GM19452 (cell line): ENCODE results near the gene ESRRG.

ENCODE experiments used
- ATAC-seq: cut with Tn5 transposase; IDR thresholded peaks from one replicate; pipeline ENCODE4 v1.9.1; 2021; ENCODE audit not compliant: unreplicated experiment

ESRRG gene

DNA sequence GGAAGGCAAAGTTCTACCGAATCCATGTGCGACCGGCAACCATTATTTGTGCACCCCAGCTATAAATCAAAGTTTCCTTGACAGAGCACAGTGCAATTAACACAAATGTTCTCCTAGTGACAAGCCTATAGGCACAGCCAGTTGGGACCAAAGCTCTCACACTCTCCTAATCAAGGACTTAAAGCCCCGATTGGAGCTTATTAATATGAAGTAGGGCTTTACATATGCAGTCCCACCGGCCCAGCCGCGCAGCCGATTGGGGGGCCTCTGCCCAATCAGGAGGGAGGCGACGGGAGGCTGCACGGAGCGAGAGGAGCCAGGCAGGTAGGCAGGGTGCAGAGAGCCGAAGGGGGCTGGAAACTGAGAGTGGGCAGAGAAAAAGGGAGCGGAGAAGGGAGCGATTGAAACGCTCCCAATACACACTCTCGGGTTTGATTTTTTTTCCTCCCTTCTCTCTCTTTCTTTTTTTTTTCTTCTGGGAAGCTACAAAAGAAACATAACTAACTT, at the start of gene ESRRG:
ESRRG (minus strand) TSS at position 156 of the 507 bp plus-strand sequence; CDS start at position 26, 130 bp downstream.
- no peak for ATAC-seq

GRCh38 chr1:216771922-216772321, 48.7 kb upstream of the ESRRG start:
- no peak for ATAC-seq

DNA sequence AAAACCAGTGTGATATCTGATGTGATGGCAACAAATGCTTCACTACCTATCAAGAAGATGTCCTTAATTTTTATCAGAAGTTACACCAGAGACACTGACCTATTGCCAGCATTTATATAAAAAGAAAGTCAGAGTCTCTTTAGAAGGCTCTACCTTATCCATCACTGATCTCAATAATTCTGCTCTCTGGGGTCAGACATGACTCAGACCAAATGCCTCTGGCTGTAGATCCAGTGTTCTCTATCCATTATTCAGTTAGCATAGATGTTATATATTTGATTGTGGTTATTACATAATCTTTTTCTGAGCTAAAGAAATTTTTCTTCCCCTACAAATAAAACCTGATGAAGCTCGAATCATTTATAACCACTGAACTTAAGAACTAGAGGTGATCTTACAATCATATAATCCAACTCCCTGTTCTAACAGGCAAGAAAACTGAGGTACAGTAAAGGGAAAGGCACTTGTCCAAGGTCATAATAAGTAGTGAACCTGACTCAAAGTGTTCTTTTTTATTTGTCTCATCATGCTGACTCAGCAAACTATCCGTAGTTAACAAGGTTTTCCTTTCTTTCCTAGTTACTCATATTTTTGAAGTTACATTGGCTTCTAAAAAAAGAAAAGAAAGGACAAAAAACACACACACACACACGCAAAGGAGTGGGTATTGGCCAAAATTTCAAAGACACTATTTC, 43.6 kb upstream of the ESRRG start:
- ATAC-seq, result no peak

DNA sequence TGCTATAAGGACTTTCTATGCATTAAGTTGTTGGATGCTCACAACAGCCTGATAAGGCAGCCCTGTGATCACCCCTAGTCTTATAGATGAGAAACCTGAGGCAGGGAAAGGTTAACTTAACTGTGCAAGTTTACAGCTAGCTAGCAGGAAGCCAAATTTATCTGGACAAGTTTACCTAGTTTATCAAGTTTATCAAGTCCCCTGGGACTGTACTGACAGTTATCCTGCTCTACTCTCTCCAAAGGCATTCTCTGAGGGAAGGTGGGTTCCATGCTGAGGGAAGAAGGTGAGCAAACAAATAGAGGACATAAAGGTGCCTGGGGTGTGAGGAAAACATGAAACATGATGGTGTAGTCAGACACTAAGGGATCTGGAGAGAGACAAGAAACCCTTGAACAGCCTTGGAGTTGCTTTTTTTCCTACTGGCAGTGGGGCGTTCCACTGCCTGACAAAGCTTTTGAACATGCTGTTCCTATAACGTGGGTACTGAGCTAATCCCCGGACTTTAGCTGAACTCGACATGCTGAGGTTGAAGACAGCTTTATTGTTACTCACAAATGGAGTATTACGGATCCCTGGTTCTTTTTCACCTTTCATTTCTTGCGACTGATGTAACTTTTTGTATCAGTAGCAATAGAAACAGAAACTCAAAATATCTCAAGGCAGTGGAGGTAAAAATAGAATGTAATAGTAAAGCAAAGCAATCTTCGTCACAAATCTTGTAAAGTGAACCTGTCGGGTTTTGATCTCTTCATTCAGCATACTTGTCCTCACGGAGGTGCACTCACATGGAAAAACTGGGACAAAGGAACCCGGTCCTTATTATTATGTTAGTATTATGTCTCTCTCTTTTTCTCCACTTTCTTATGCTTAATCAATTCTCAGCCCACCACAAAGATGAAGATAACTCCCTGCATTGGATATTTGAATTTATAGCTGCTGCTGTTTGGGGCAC, 42.4 kb upstream of the ESRRG start:
- ATAC-seq, result no peak

- no peak for ATAC-seq
Observed at GRCh38 chr1:216758161-216758560, 34.9 kb upstream of the ESRRG start.

DNA sequence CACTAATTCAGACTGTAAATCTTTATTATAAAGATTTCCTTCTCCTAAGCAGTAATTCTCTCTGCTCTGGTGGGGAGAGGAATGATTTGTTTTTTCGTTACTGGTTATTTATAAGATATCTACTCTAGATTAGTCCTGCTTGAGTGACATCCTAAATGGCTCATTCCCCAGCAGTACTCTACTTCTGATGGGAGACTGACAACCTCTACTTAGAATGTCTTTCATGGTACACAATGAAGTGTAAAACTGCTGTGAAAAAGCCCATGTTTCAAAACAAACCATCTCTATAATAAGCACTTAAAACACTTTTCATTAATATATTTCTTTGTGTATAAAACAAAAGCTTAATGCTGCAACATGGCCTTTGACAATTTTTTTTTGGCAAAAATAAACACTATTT, 33.9 kb upstream of the ESRRG start:
- no peak for ATAC-seq

- no peak for ATAC-seq
Observed at GRCh38 chr1:216750961-216751360, 27.7 kb upstream of the ESRRG start.

DNA sequence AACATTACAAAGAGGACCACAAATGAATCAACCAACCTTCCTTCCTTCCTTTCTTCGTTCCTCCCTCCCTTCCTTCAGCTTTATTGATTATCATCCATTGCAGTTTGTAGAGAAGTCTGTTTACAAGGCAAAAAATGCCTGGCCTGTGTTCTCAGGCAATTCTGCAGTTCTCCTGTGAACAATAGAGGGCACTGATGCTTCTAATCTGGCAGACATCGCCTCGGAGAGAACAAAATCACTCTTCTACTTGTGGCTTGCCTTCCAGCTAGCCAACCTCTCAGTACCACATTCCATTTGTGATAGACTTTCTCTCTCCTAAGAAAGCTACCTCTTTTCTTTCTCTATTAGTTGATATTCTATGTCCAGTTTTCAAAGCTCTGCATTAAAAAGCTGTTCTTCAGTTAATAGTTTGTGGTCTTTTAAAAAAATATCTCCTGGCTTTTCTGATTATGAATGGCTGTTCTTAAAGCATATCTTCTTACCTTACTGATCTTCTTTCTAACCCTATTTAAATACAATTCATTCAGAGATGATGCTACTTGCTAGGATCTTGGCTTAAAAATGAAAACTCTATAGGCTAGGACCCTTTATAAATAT, 26.9 kb upstream of the ESRRG start:
- ATAC-seq, result no peak

DNA sequence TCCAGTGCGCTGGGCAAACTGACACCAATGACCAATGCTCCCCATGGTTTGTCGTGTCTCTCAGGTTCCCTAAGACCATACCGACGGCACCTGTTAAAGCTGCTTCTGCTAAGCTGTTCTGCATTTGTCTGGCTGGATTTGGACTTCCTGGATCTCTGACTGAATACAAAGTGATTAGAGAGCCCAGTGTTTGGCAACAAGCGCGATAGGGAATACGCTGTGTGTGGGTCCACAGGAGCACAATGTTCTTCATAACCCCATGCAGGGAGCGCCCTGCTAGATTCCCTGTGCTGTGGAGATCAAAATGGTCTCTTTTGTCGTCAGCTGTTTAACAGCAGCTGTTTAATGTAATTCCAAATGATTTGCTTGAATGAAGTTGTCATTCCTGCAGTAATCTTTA, 26.0 kb upstream of the ESRRG start:
- no peak for ATAC-seq

DNA sequence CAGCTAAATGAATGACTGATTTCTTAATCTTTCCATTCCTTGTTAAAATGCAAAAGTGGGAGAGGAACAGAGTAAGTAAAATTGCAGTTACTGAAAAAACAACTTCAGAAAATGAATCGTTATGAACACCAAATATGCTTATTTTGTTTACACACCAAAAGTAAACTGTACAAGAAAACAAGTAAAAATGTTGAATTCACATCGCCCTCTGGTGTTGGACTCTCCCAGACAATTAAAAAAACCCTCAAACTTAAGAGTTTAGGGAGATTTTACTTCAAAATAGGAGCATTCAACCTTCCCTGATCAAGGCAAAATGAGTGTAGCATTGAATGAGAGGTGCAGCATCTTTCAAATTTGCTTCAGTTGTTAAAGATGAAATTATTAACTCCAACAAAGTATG, 19.4 kb upstream of the ESRRG start:
- no peak for ATAC-seq

GRCh38 chr1:216740331-216740730, 17.1 kb upstream of the ESRRG start:
- ATAC-seq, result no peak

GRCh38 chr1:216739793-216740192, 16.6 kb upstream of the ESRRG start:
- ATAC-seq, result no peak

GRCh38 chr1:216732121-216732520, 8.9 kb upstream of the ESRRG start:
- no peak for ATAC-seq

DNA sequence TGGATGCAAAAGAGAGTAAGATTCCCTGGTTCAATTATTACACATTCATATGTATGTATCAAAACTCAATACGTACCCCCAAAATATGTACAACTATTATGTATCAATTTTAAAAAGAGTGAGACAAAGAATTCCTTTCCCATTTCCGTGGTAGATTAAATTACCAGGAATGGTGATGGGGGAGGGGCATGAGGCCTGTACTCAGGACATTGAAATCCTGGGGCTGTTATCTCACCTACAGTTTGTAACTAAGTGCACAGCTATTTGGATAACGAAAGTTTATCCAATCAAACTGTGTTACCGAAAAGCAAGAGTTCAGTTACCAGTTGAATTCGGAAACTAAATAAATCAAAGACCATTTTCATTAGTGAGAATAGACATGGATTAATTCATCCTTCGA, 8.3 kb upstream of the ESRRG start:
- ATAC-seq, result no peak

- ATAC-seq, result no peak
Observed at GRCh38 chr1:216726435-216726834, 3.2 kb upstream of the ESRRG start.

GRCh38 chr1:216722821-216723220, 408 bp downstream of the ESRRG start:
- no peak for ATAC-seq

- no peak for ATAC-seq
Observed at GRCh38 chr1:216721863-216722262, 1.4 kb downstream of the ESRRG start.

GRCh38 chr1:216721062-216721461, 2.2 kb downstream of the ESRRG start:
- no peak for ATAC-seq

GRCh38 chr1:216711712-216712111, 11.5 kb downstream of the ESRRG start:
- no peak for ATAC-seq

GRCh38 chr1:216710598-216711333, 12.5 kb downstream of the ESRRG start:
- ATAC-seq, result no peak

DNA sequence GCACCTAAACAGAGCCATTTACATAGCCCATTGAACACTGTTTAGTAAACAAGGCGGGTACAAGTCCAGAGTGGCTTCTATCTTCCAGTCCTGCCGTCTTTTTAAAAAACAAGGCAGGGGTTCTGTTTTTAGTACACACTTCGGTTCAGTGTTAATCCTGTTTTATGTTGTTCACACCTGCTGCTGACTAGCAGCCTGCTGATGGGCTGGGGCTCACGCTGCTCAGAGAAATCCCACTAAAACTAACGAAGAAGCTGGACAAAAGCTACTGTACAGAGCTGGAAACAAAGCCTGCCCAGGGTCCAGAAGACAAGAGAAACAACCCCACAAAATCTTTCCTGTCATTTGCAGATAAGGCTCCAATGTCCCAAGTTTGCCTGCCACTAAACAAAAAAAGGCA, 13.2 kb downstream of the ESRRG start:
- no peak for ATAC-seq
